ENCODE data around the gene BIRC6.
A peak's percentile ranks its signal among the peaks of the same experiment; 100 is the strongest.
"Not testable (repeated sequence)": the region's sequence is repeated elsewhere in the genome, so short reads cannot be mapped to it uniquely, and the experiment has no call there.

BIRC6 gene

GRCh38 chr2:32506446-32506845, 149.6 kb downstream of the BIRC6 start:
- DNase-seq: no peak

DNA sequence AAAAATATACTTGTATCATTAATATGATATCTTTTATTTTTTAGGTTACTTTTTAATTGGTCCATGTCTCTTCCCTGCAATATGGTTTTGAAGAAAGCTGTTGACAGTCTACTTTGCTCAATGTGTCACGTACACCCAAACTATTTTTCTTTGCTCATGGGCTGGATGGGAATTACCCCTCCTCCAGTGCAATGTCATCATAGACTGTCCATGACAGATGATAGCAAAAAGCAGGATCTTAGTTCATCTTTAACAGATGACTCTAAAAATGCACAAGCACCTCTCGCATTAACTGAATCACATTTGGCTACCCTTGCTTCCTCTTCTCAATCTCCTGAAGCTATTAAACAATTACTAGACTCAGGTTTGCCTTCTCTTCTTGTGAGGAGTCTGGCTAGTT, 158.1 kb downstream of the BIRC6 start:
- no peak for DNase-seq

GRCh38 chr2:32516567-32516966, 159.7 kb downstream of the BIRC6 start:
- no peak for DNase-seq

DNA sequence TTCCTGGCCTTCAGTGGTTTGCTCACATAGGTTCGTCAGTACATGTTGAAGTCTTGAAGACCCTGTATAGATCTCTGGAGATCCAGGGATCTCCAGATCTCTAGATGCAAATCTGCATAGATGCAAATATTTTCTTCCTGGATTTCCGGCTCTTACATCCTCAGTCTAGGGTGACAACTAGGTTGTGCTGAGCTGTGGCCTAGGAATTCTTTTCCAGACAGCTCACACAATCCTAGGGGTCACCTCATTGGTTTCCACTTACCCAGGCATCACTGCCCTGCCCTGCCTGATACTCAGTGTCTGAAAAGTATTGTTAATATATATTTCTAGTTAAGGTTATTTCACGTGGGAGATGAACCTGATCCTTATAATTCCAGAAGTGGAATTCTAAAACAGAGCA, 165.9 kb downstream of the BIRC6 start:
- DNase-seq: peak in 1 of 2 experiments; percentile 20

DNA sequence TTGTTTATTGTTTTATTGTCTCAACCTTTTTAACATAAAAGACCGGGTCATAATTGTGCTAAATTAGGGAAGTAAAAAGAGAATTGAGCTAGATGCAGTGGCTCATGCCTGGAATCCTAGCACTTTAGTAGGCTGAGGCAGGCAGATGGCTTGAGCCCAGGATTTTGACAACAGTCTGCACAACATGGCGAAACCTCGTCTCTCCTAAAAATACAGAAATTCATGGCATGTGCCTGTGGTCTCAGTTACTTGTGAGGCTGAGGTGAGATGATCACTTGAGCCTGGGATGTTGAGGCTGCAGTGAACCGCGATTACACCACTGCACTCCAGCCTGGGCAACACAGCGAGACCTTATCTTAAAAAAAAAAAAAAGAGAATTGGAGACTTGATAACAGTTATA, 166.9 kb downstream of the BIRC6 start:
- no peak for DNase-seq

- DNase-seq: no peak
Measured at GRCh38 chr2:32532341-32532740, 175.5 kb downstream of the BIRC6 start.

GRCh38 chr2:32532961-32533360, 176.1 kb downstream of the BIRC6 start:
- no peak for DNase-seq

GRCh38 chr2:32534831-32535230, 178.0 kb downstream of the BIRC6 start:
- no peak for DNase-seq

GRCh38 chr2:32538735-32539134, 181.9 kb downstream of the BIRC6 start:
- no peak for DNase-seq

- DNase-seq: not testable (repeated sequence)
Measured at GRCh38 chr2:32552483-32552882, 195.7 kb downstream of the BIRC6 start.

GRCh38 chr2:32553829-32554432, 197.1 kb downstream of the BIRC6 start:
- DNase-seq: peak; percentile 14 to 65

- no peak for DNase-seq
Measured at GRCh38 chr2:32558492-32558891, 201.7 kb downstream of the BIRC6 start.

- DNase-seq: no peak
Measured at GRCh38 chr2:32559136-32559535, 202.3 kb downstream of the BIRC6 start.

DNA sequence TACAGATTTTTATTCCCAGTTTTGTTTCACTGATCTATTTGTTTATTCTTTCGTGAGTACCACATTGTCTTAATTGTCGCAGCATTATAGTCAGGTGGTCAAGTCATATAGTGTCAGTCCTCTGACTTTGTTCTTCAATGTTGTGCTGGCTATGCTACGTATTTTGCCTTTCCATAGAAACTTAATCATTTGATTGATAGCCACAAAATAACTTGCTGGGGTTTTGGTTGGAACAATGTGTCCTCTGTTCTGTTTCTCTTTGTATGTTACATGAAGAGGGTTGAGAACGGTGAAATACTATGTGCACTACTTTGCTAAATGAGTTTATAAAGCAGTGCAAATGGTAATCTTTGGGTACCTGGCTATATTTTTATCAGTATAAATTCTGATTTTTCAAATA, 206.1 kb downstream of the BIRC6 start:
- no peak for DNase-seq

DNA sequence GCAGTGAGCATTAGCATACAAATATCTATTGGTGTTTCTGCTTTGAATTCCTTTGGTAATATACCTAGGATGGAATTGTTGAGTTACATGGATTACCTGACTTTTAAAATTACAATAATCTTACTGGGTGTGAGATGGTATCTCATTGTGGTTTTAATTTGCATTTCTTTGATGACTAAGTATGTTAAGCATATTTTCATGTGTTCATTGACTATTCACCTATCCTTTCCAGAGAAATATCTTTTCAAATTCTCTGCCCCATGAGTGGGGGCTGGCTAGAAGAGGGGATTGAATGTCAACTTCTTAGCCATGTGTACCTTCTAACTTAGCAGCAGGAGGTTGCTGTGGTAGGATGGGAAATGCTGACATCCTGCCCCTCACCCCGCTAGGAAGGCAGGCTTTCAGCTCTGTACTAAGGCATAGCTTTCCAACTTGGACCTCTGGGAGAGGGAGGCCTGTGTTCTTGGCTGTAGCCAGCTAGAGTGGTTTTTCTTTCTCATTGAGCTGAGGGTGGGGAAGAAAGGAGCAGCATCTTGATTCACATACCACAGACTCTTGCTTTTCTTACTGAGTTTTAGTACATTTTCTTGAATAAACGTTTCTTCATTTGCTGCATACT, 207.7 kb downstream of the BIRC6 start:
- DNase-seq: no peak

GRCh38 chr2:32565902-32566301, 209.1 kb downstream of the BIRC6 start:
- DNase-seq: no peak

DNA sequence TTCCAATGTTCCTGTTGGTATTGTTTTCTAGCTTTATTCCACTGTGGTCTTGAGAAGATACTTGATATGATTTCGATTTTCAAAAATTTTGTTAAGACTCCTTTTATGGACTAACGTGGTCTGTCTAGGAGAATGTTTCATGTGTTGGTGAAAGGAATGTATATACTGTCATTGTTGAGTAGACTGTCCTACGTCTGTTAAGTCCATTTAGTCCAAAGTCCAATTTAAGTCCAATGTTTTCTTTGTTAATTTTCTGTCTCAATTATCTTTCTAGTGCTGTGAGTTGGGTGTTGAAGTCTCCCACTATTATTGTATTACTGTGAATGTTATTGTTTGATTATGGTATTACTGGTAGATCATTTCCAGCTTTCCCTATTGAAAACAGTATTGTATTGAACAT, 215.2 kb downstream of the BIRC6 start:
- DNase-seq: no peak

GRCh38 chr2:32572737-32573136, 215.9 kb downstream of the BIRC6 start:
- DNase-seq: no peak

- DNase-seq: peak in 1 of 2 experiments; percentile 38
Measured at GRCh38 chr2:32591669-32592463, 235.0 kb downstream of the BIRC6 start.

GRCh38 chr2:32594573-32594972, 237.8 kb downstream of the BIRC6 start:
- no peak for DNase-seq

DNA sequence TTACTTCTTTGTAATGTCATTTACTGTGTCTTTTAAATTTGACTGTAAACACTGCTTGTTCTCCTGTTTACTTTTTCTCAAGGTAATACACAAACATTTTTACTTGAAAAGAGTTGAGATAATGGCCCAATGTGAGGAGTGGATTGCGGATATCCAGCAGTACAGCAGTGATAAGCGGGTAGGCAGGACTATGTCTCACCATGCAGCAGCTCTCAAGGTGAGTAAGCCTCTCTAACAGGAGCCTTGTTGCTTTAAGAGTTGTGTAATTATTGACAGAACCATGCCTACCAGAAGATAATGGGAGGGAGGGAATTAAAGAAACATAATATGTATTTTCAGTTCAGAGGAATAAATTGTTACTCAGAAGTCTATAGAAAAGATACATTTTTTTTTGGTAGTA, 254.5 kb downstream of the BIRC6 start:
- DNase-seq: no peak

- DNase-seq: no peak
Measured at GRCh38 chr2:32611771-32612170, 254.9 kb downstream of the BIRC6 start.

GRCh38 chr2:32614084-32614483, 257.3 kb downstream of the BIRC6 start:
- no peak for DNase-seq

DNA sequence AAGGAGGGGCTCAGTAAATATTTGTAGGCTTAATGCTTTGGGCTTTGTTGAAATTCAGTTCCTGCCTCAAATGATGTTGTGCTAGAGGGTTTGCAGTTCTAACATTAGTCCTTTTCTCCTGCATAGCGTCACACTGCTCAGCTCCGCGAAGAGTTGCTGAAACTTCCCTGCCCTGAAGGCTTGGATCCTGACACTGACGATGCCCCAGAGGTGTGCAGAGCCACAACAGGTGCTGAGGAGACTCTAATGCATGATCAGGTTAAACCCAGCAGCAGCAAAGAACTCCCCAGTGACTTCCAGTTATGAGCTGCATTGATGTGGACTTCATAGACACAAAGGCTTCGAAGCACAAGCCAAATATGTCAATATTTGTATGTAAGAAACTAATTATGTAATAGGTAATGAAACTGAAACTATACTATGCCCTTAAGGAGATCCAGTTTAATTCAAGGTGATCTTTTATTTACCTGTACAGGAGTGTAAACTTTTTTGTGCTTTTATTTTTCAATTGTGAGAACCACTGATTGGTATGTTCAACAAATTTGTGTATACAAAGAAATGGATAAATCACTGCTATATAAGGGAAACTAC, 260.9 kb downstream of the BIRC6 start:
- no peak for DNase-seq

Data from SW 1271 (cell line).